Right lobe of liver (tissue), 6 donors: ENCODE results near the gene MTHFD2L. TPM values are rescaled to one million over a fixed set of nuclear protein-coding genes. Genes with fewer than 3 reads are reported as not detected.

ENCODE experiments used
- ATAC-seq, 4 donors: fragments of 200-7000 bp; cut with Tn5 transposase; one replicate each; pipeline ENCODE4 v1.9.1; 2020; ENCODE audit warnings: mild to moderate bottlenecking in 4 of 4, moderate library complexity in 4 of 4
- DNase-seq, 3 donors: peaks; one replicate each; pipeline ENCODE4 v3.0.0-alpha.2; 2020
- H3K27ac ChIP-seq, 3 donors: fragments of 200-600 bp; one replicate each; pipeline ENCODE4 v1.8.0; 2022
- H3K27me3 ChIP-seq, 2 donors: fragments of 200-600 bp; one replicate each; pipeline ENCODE4 v1.8.0; 2022
- H3K36me3 ChIP-seq, 4 donors: fragments of 200-600 bp; sonication (generic) in 1 of 4; one replicate each; pipeline versions ENCODE4 v1.5.1 to v1.8.0; 2017 to 2022; ENCODE audit warnings: control low read depth in 1 of 4
- H3K4me1 ChIP-seq, 4 donors: fragments of 200-600 bp; sonication (generic) in 1 of 4; one replicate each; pipeline versions ENCODE4 v1.5.1 to v1.8.0; 2017 to 2022; ENCODE audit warnings: control low read depth in 1 of 4
- H3K4me3 ChIP-seq, 3 donors: fragments of 200-600 bp; one replicate each; pipeline ENCODE4 v1.8.0; 2022
- H3K9me3 ChIP-seq, 4 donors: fragments of 200-600 bp; sonication (generic) in 1 of 4; one replicate each; pipeline versions ENCODE4 v1.5.1 to v1.8.0; 2017 to 2022; ENCODE audit warnings: control low read depth in 1 of 4
- POLR2A ChIP-seq: fragments of 450-650 bp; IDR thresholded peaks from one replicate; pipeline ENCODE4 v1.6.1; 2017; ENCODE audit warnings: antibody characterized with exemption, mild to moderate bottlenecking
- WGBS: methylation state at CpG from one replicate; pipeline ENCODE4 v1.1.6; 2018; ENCODE audit warnings: low coverage, low lambda C conversion rate; ENCODE audit not compliant: insufficient coverage; ENCODE audit errors: missing lambda C conversion rate; 5-methylcytosine and 5-hydroxymethylcytosine counted together
- intact Hi-C, 2 donors: fragments of 100-400 bp; cut with DNase I; formaldehyde crosslinking; loops; one replicate each; pipeline versions ENCODE4 v1.11.2 to v1.14.1; 2022
- total RNA-seq, 6 experiments: library from RNA; depleted of rRNA in 2 of 6; stranded (reverse); fragments of >200 nt in 2 of 6; fragmentation: NEBNext Ultra II Directional in 3 of 6; extraction: Animal tissue kit (Norgen Biotek cat#: 25700) in 3 of 6; gene quantifications; one replicate each; pipeline versions ENCODE4 v1.1.0 to v1.2.4, GENCODE V29; 2016 to 2023
- TF ChIP-seq, protein P1 (sequence below), 4 donors: fragments of 200-600 bp in 3 of 4; fragments of 450-650 bp in 1 of 4; IDR thresholded peaks; one replicate each; pipeline versions ENCODE4 v1.5.1 to v1.8.0; 2016 to 2022; ENCODE audit warnings: antibody characterized with exemption in 4 of 4, mild to moderate bottlenecking in 2 of 4
- donor health status: DM: no; HTN: yes; CAD: no.
- donor health status: DM: no; HTN: no; CAD: no.
- donor health status: DM: no; HTN: no; CAD: no.
- donor health status: DM: no; HTN: yes; CAD: no.
- donor health status: DM: no; HTN: yes; CAD: no.

Gene MTHFD2L
- total RNA-seq, 6 experiments from 2014 or later: 18.8 to 45.5 (median 26.5) TPM

DNA sequence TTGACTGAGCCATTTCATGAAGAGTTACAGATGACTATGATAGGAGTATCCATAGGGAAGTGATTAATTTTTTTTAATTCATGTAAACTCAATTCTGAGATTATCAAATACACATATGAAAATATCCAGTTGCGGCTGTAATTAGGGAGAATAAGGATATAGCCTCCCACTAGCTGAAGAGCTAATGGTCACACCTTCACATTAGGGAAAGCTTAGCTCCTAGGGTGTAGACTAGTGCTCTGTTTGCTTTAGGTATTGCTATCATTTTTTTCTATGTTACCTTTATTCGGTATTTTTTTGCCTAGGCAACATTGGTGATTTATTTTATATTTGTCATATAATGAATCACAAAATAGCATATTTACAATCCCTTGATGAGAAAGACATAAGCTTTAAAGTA, 110.7 kb downstream of the MTHFD2L start:
- Histone ChIP-seq H3K27me3 (no peaks in the 10 kb centered on the region), H3K27ac (no peak overlapping the region), H3K36me3 (no peaks in the 10 kb centered on the region), H3K4me3 (no peak overlapping the region), H3K4me1 (peaks cover 0 to 12% (median 3%) of the 10 kb centered on the region in 4 donors), H3K9me3 (no peaks in the 10 kb centered on the region)
- TF ChIP-seq POLR2A: no peak
- TF ChIP-seq, protein P1, sequence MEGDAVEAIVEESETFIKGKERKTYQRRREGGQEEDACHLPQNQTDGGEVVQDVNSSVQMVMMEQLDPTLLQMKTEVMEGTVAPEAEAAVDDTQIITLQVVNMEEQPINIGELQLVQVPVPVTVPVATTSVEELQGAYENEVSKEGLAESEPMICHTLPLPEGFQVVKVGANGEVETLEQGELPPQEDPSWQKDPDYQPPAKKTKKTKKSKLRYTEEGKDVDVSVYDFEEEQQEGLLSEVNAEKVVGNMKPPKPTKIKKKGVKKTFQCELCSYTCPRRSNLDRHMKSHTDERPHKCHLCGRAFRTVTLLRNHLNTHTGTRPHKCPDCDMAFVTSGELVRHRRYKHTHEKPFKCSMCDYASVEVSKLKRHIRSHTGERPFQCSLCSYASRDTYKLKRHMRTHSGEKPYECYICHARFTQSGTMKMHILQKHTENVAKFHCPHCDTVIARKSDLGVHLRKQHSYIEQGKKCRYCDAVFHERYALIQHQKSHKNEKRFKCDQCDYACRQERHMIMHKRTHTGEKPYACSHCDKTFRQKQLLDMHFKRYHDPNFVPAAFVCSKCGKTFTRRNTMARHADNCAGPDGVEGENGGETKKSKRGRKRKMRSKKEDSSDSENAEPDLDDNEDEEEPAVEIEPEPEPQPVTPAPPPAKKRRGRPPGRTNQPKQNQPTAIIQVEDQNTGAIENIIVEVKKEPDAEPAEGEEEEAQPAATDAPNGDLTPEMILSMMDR (IDR thresholded peaks at IDR 0.05): no peak
- WGBS: 84% methylated on average over 2 of the region's 2 CpGs
- no peak for ATAC-seq
- DNase-seq: no peak
- intact Hi-C loops: no loop called here

GRCh38 chr4:74278490-74278889, 120.6 kb downstream of the MTHFD2L start:
- TF ChIP-seq POLR2A: no peak
- TF ChIP-seq, protein P1 (IDR thresholded peaks at IDR 0.05): no peak
- ATAC-seq: no peak
- 81% methylated on average over 3 of the region's 3 CpGs for WGBS

GRCh38 chr4:74279716-74280115, 121.8 kb downstream of the MTHFD2L start:
- no peaks in the 10 kb centered on the region for H3K27me3 ChIP-seq
- no peak overlapping the region for H3K4me3 ChIP-seq
- ATAC-seq: no peak
- WGBS: 100% methylated on average over 3 of the region's 3 CpGs
- no peaks in the 10 kb centered on the region for H3K9me3 ChIP-seq
- H3K27ac ChIP-seq: no peak overlapping the region
- no peak for DNase-seq
- TF ChIP-seq POLR2A: no peak
- no peaks in the 10 kb centered on the region for H3K4me1 ChIP-seq
- H3K36me3 ChIP-seq: no peaks in the 10 kb centered on the region
- intact Hi-C loops: no loop called here

More at GRCh38 chr4:74278490-74278889, 120.6 kb downstream of the MTHFD2L start:
- DNase-seq: no peak
- no peaks in the 10 kb centered on the region for H3K9me3 ChIP-seq
- no peaks in the 10 kb centered on the region for H3K36me3 ChIP-seq
- no peak overlapping the region for H3K4me3 ChIP-seq
- intact Hi-C loops: no loop called here
- no peak overlapping the region for H3K27ac ChIP-seq
- H3K27me3 ChIP-seq: no peaks in the 10 kb centered on the region
- H3K4me1 ChIP-seq: no peaks in the 10 kb centered on the region

DNA sequence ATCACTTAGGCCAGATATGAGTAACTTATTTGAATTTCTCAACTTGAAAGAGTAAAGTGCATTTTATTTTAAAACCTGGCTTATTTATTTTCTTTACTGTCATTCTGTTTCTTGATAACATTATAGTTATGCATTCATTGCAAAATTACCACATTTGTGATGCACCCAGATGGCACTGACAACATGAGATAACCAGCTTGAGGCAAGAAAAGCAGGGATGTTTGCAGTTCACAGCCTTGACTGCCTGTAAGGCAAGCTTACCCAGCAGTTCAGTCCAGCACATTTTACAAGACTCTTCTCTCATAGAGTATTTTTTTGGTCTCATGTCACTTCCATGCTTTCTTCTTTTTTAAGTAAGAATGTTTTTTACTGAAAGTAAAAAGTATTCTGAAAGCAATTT, 125.0 kb downstream of the MTHFD2L start:
- Histone ChIP-seq H3K27ac (no peak overlapping the region), H3K4me1 (no peaks in the 10 kb centered on the region), H3K9me3 (no peaks in the 10 kb centered on the region), H3K36me3 (no peaks in the 10 kb centered on the region), H3K27me3 (no peaks in the 10 kb centered on the region), H3K4me3 (no peak overlapping the region)
- ATAC-seq: no peak
- no peak for TF ChIP-seq POLR2A
- TF ChIP-seq, protein P1 (IDR thresholded peaks at IDR 0.05): no peak
- no peak for DNase-seq
- intact Hi-C loops: no loop called here

DNA sequence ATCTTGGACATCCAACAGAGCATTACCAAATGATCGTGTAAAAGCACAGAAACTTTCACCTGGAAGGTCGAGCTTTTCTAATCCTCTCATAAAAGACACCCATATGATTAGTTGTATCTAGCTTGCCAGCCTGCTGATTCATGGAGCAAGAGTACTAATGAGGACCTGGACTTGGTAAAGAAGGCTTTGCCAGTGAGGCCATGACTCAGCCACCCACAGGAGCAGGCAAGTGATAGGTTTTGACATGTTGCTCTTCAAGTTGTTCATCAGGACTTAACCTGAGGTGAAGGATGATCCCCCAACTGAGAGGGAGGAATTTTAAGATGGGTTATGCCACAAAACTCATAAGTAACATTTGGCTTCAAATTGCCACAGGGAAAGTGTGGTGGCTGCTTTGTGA, 125.7 kb downstream of the MTHFD2L start:
- no peak for TF ChIP-seq POLR2A
- TF ChIP-seq, protein P1 (IDR thresholded peaks at IDR 0.05): no peak
- Histone ChIP-seq H3K36me3 (no peaks in the 10 kb centered on the region), H3K9me3 (no peaks in the 10 kb centered on the region), H3K4me3 (no peak overlapping the region), H3K27me3 (no peaks in the 10 kb centered on the region), H3K4me1 (no peaks in the 10 kb centered on the region), H3K27ac (no peak overlapping the region)
- WGBS: 95% methylated on average over 2 of the region's 2 CpGs
- peak in 1 of 3 donors; percentile 19 for DNase-seq
- intact Hi-C loops: no loop called here
- peak in 1 of 4 donors; percentile 74 for ATAC-seq
